HCEC 1CT (cell line): Measurements from ENCODE around the gene PLA2G4B.

Experiments
- DNase-seq: peaks from one replicate; pipeline ENCODE4 v3.0.0-alpha.2; 2017

The PLA2G4B gene

GRCh38 chr15:41851755-41852370 is 13.2 kb downstream of the PLA2G4B start:
- DNase-seq = no peak

DNA sequence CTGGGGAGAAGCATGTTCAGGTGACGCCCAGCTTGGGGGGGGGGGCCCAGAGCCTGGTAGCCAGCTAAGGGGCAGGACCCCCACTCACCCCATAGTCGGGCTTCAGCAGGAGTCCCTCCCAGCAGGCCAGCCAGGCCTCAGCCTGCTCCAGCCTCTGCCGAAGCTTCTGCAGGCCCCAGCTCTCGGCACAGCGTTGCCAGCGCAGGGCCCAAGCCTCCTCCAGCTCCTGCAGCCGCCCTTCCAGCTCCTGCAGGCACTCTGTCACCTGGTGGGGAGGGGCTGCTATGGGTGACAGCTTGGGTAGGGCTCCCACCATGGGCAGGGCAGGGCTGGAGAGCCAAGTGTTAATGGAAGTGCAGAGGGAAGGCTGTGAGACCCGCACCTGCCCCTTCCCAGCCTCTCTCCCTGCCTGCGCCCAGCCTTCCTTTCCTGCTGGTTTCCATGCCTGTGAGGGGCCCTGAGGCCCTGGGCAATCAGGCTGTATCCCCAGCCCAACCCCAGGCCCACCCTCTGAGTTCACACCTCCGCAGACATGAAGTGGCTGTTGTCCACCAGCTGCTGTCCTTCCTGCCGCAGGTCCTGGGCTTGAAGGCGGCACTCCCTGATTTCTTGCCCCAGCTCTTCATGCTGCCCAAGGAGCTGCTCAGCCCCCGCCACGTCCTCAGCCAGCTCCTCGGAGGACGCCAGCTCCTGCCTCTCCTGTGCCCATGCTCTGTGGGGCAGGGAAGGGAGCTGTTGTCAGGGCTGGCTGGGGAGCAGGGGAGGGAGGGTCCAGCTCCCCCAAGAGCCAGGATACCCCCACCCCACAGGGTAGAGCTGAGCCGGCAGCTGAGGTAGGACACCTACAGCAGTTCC is 14.3 kb downstream of the PLA2G4B start:
- DNase-seq = no peak

- DNase-seq = no peak
Measured at GRCh38 chr15:41853831-41854230, 15.2 kb downstream of the PLA2G4B start.

GRCh38 chr15:41854443-41854842 is 15.8 kb downstream of the PLA2G4B start:
- DNase-seq = no peak

- DNase-seq = no peak
Measured at GRCh38 chr15:41855261-41855961, 16.8 kb downstream of the PLA2G4B start.

DNA sequence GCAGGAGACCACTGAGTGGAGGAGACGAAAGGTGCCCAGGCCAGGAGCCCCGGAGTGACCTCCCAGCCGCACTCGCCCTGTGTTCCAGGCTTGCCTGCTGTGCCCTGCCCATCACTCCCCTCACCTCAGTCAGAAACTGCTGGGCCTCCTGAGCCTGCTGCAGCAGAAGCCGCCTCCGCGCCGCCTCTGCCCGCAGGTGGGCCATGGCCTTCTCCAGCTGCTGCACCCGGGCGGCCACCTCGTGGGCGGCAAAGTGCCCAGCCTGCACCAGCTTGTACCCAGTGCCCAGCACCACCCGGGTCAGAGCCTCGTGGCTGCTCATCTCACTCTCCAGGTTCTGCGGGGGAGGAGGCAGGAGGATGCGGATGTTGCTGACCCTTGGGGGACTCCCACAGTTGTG is 17.6 kb downstream of the PLA2G4B start:
- no peak for DNase-seq

- no peak for DNase-seq
Measured at GRCh38 chr15:41856716-41857115, 18.1 kb downstream of the PLA2G4B start.

DNA sequence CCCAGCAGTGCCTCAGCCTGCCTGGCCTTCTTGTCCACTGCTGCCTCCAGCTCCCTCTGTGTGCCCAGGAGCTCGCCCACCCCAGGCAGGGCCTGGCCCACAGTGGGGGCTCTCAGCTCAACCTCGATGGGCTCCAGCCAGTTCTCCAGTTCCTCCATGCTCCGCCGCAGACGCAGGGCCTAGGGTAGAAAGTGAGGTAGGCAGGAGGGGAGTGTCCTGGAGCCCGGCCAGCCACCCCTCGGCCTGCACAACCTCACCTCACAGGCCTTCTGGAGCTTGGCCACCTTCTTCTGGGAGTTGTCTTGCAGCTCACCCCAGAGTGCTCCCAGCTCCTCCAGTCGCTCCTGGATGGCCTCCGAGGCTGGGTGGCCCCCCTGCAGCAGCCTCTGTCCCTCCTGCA is 18.7 kb downstream of the PLA2G4B start:
- DNase-seq = no peak

DNA sequence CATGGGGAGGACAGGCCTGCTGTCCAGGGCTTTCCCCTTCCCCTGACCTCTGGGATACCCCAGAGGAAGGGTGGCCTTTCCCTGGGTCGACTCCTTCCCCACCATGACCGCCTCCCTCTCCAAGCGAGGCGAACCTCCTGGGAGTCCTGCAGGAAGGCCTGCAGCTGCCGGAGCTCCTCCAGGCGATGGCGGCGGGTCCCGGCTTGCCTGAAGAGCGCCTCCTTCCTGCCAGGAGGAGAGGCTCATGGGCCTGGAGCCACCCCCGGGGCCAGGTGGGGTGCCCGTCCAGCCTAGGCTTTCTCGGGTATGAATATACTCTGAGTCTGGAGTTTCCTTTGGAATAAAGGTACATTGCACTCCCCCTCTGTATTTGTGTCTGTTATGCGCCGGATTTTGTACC is 20.1 kb downstream of the PLA2G4B start:
- DNase-seq = no peak

GRCh38 chr15:41860049-41860828 is 21.6 kb downstream of the PLA2G4B start:
- DNase-seq = no peak

- no peak for DNase-seq
Measured at GRCh38 chr15:41861736-41862356, 23.2 kb downstream of the PLA2G4B start.

DNA sequence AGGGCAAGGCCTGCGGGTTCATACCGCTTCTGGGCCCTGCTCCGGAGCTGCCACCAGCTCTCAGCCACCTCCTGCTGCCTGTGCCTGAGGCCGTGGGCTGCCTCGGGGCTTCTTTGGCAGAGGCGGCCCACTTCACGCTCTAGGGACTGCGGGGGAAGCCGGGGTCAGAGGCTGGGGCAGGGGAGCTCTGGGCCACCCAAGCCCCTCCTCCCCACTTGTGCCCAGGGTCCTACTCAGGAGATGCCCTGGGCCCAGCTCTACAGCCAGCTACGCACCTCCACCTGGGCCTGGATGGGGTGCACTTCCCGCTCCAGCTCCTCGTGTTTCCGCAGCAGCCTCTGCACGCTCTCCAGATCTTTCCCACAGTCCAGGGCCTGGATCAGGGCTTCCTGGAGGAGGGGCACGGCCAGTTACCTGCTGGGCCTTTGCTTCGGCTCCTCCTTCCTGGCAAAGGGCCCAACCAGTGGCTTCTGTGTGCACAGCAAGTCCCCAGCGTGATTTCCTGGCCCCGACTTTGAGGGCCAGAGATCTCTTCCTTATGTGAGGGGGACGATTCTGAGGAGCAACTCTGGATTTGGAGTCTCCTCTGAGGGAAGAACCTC is 24.0 kb downstream of the PLA2G4B start:
- DNase-seq = no peak

DNA sequence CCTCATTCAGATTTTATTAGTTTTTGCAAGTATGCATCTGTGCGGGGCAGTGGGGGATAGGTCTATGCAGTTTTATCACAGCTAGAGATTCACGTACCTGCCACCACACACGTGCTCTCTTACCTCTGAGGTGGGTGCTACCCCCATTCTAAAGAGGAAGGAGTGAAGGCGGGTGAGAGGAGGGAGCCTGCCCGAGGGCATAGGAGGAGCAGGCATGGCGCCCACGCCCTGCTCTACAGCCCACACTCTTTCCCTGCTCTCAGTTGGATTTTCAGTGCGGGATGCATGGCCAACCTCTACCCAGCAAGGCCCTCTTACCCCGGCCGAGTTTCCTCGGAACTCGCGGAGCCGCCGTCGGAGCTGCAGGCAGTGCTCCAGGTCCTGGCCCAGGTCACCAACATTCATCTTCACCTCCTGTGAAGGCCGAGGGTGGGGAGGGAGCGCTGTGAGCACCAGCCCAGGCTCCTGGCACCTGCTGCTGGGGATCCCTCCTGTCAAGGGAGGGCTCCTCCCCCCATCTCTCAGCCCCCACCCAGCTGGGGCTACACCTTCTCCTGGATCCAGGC is 26.9 kb downstream of the PLA2G4B start:
- no peak for DNase-seq

GRCh38 chr15:41866263-41866703 is 27.6 kb downstream of the PLA2G4B start:
- DNase-seq = no peak

- no peak for DNase-seq
Measured at GRCh38 chr15:41866872-41867579, 28.4 kb downstream of the PLA2G4B start.

DNA sequence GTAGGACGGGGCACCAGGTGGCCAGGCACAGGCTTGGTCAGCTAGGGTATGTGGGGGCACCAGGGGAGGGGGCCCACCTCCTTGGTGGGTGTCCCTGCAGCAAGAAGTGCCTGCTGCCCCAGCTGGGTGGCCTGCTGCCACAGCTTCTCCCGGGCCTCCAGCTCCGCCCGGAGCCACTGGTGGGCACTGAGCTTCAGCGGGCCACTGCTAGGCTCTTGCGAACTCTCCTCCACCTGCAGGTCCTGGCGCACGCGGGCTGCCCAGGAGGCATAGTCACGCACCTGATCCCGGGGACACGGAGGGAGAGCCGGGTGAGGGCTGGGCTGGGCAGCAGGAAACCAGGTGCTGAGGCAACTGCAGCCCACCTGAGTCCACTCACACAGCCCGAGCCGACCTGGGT is 29.7 kb downstream of the PLA2G4B start:
- DNase-seq = no peak

DNA sequence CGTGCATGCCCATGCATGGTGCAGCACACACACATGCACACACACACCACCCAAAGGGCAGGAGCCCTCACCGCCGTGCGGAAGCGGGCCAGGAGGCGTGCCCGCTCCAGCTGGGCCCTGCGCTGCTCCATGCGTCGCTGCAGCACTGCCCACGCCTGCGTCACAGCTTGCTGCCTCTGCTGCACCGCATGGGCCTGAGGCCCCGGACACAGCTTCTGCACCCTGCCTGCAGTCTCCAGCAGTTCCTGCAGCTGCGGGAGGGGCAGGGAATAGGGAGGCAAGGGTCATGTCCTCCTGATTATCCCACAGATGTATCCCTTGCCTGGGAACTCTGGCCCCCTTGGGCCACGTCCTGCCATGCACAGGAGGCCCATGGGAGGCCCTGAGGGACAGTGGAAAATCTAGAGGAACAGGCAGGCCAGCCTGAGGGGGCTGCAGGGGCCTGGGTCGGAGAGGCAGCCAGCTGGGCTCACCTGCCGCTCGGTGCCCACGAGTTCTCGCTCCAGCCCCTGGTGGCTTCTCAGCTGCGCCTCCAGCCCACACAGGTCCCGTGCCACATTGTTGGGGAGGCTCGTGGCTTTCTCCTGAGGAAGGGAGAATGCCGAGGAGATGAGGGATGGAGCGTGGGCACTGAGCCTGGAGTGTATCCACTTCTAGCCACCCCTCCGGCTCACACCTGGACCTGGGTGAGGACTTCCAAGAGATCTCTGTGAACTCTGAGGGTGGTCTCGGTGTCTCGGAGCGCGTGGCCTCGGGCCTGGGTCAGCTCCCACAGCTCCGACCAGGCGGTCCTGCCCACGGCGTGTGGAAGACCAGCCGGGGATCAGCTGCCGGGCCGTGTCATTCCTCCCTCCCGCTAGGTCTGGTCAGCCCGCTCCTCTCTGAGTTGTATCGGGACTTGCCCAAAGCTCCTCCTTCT is 31.4 kb downstream of the PLA2G4B start:
- DNase-seq = no peak

DNA sequence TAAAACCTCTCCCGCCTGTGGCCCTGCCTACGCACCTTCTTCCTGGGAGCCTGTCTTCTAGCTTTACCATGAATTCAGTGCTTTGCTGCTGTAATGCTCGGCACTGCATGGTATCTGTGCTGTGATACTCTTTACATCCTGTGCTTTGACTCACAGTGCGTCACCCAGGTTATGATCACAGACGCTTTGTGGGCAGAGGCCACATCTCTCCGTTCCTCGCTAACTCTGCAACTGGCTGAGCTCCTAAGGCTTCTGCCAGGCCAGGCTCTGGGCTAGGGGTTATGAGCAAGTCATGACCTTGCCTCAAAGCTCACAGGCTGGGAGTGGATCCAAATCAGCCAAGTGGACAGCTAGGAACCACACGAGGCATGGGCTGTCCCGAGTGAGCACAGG is 32.0 kb downstream of the PLA2G4B start:
- DNase-seq = peak; percentile 84

- DNase-seq = no peak
Measured at GRCh38 chr15:41871175-41871905, 32.7 kb downstream of the PLA2G4B start.
